Endothelial cell of umbilical vein (primary cell): ENCODE measurements around the gene C14orf93.

Experiments used
- EZH2 ChIP-seq: IDR thresholded peaks from 2 replicates; pipeline ENCODE4 v1.6.1; 2012; ENCODE audit warnings: borderline replicate concordance, low read depth, mild to moderate bottlenecking, moderate library complexity, low read length, inconsistent platforms; ENCODE audit not compliant: severe bottlenecking
- FOS ChIP-seq: IDR thresholded peaks from 2 replicates; pipeline ENCODE4 v1.6.1; 2011; ENCODE audit warnings: mild to moderate bottlenecking, low read length, moderate library complexity, borderline replicate concordance; ENCODE audit not compliant: insufficient read depth
- POLR2A ChIP-seq: IDR thresholded peaks from 2 replicates; pipeline ENCODE4 v1.6.1; 2012; ENCODE audit warnings: low read depth, mild to moderate bottlenecking, control low read depth, low read length
- TF ChIP-seq, protein P1 (sequence below), 2 donors: IDR thresholded peaks; 1 replicate in 1 of 2; 2 replicates in 1 of 2; pipeline ENCODE4 v1.5.1; 2011; ENCODE audit warnings: low read length in 2 of 2, mild to moderate bottlenecking in 2 of 2, moderate library complexity in 2 of 2, control low read depth in 1 of 2, inconsistent platforms in 1 of 2, low read depth in 1 of 2; ENCODE audit not compliant: insufficient read depth in 1 of 2; ENCODE audit errors: extremely low read depth in 1 of 2
- TF ChIP-seq, protein P2 (sequence below): IDR thresholded peaks from 2 replicates; pipeline ENCODE4 v1.6.1; 2011; ENCODE audit not compliant: insufficient read depth, insufficient read length

DNA sequence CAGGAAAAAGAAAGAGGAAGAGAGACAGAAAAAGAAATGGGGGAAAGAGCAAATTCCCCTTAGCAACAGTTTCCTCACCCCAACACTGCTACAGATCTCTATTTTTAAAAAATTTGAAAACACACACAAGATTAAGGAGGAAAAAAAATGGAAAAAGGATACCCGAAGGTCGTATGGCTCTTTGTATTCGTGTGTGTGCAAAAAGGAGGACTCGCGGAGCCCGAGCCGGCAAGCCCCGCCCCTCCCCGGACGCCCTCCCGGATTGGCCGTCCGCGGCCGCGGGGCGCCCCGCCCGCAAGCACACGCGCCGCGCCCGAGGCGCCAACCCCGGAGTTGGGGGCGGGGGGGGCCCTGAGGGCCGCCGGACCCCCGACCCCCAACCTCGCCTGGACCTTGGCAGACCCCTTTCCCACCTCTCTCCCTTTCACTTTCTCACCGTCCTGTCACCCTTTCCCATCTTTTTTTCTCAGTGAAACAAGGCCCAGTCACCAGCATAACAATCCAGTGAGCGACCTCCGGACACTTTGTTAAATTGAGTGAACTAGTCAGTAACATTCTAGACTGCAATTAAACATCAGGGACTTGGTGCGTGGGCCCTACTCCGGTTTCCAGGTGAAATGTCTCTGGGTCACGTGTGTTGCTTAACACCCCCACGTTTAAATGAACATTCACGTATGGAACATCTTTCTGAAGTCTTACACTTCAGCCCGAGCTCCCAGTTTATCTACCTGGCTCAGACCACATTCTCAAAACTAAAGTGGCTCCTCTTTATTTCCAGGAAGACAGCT, at the start of gene C14orf93:
- peak; percentile 68 for TF ChIP-seq POLR2A
- TF ChIP-seq, protein P1, sequence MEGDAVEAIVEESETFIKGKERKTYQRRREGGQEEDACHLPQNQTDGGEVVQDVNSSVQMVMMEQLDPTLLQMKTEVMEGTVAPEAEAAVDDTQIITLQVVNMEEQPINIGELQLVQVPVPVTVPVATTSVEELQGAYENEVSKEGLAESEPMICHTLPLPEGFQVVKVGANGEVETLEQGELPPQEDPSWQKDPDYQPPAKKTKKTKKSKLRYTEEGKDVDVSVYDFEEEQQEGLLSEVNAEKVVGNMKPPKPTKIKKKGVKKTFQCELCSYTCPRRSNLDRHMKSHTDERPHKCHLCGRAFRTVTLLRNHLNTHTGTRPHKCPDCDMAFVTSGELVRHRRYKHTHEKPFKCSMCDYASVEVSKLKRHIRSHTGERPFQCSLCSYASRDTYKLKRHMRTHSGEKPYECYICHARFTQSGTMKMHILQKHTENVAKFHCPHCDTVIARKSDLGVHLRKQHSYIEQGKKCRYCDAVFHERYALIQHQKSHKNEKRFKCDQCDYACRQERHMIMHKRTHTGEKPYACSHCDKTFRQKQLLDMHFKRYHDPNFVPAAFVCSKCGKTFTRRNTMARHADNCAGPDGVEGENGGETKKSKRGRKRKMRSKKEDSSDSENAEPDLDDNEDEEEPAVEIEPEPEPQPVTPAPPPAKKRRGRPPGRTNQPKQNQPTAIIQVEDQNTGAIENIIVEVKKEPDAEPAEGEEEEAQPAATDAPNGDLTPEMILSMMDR (IDR thresholded peaks at IDR 0.05; ENCODE audit: extremely low read depth in 1 of 2, insufficient read depth in 1 of 2, low read depth in 1 of 2, low read length in 2 of 2), result no peak
- TF ChIP-seq FOS, result no peak
- TF ChIP-seq, protein P2, sequence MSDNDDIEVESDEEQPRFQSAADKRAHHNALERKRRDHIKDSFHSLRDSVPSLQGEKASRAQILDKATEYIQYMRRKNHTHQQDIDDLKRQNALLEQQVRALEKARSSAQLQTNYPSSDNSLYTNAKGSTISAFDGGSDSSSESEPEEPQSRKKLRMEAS, result no peak
- no peak for TF ChIP-seq EZH2
